ENCODE measurements around the gene CYP26B1.

Gene CYP26B1

GRCh38 chr2:72154386-72154975 lies 6.8 kb upstream of the CYP26B1 start:
- H3K4me3 ChIP-seq (replicated peaks; ENCODE audit: low read depth, low read length) = no peak overlapping the region
- H3K36me3 ChIP-seq (ENCODE audit: control insufficient read depth, insufficient read depth, low read length) = no peaks in the 10 kb centered on the region
- TF ChIP-seq CTCF (IDR thresholded peaks at IDR 0.05; ENCODE audit: insufficient read depth, low read length, poor library complexity, severe bottlenecking) = no peak
- no peak for DNase-seq (ENCODE audit: extremely low read depth, insufficient read length)
- H3K27me3 ChIP-seq (replicated peaks; ENCODE audit: control insufficient read depth, insufficient read depth, low read length) = peaks cover 2% of the 10 kb centered on the region

- Histone ChIP-seq H3K36me3 (ENCODE audit: control insufficient read depth, insufficient read depth, low read length) (no peaks in the 10 kb centered on the region), H3K27me3 (replicated peaks; ENCODE audit: control insufficient read depth, insufficient read depth, low read length) (peaks cover 2% of the 10 kb centered on the region), H3K4me3 (replicated peaks; ENCODE audit: low read depth, low read length) (no peak overlapping the region)
- no peak for TF ChIP-seq CTCF (IDR thresholded peaks at IDR 0.05; ENCODE audit: insufficient read depth, low read length, poor library complexity, severe bottlenecking)
- no peak for DNase-seq (ENCODE audit: extremely low read depth, insufficient read length)
Measured at GRCh38 chr2:72153924-72154323, 6.3 kb upstream of the CYP26B1 start.

DNA sequence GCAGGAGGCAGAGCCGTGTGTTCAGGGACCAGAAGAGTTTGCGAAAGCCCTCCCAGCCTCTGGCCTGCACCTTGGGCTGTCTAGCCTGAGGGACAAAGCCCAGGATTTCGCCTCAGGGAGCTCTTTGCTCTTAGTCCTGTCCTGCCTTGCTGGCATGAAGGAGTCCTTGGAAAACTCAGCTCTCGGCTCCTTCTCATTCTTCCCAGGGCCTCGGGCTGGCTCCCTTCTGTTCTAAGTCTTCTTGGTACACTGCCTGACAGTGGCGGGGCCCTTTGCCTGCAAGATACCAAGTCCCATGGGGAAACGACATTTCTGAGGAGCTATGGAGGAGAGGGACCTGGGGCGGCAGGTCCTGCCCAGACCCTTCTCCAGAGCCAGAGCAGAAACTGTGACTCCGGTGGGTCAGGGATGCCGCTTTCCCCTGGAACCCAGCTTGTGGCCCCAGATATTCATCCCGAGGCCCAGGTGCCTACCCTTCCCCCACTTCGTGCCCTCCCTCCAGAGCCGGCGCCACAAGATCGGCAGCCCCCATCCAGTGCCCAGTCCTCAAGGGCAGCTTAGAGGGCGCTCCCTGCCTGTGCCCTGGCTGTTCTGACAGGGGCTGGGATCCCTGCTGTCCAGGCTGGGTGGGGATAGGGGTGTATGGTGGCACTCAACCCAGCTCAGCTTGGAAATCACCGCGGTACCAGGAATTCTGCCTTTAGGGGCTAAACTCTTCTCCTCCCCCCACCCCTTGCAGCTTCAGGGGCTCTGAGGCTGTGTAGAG lies 5.5 kb upstream of the CYP26B1 start:
- peaks cover 2% of the 10 kb centered on the region for H3K27me3 ChIP-seq (replicated peaks; ENCODE audit: control insufficient read depth, insufficient read depth, low read length)
- no peak overlapping the region for H3K4me3 ChIP-seq (replicated peaks; ENCODE audit: low read depth, low read length)

GRCh38 chr2:72150861-72151356 lies 3.2 kb upstream of the CYP26B1 start:
- Histone ChIP-seq H3K36me3 (ENCODE audit: control insufficient read depth, insufficient read depth, low read length) (no peaks in the 10 kb centered on the region), H3K4me3 (replicated peaks; ENCODE audit: low read depth, low read length) (no peak overlapping the region), H3K27me3 (replicated peaks; ENCODE audit: control insufficient read depth, insufficient read depth, low read length) (peaks cover 2% of the 10 kb centered on the region)
- DNase-seq (ENCODE audit: extremely low read depth, insufficient read length) = no peak
- TF ChIP-seq CTCF (IDR thresholded peaks at IDR 0.05; ENCODE audit: insufficient read depth, low read length, poor library complexity, severe bottlenecking) = no peak

More for the DNA sequence above, 5.5 kb upstream of the CYP26B1 start:
- TF ChIP-seq CTCF (IDR thresholded peaks at IDR 0.05; ENCODE audit: insufficient read depth, low read length, poor library complexity, severe bottlenecking) = no peak
- H3K36me3 ChIP-seq (ENCODE audit: control insufficient read depth, insufficient read depth, low read length) = no peaks in the 10 kb centered on the region
- DNase-seq (ENCODE audit: extremely low read depth, insufficient read length) = no peak

DNA sequence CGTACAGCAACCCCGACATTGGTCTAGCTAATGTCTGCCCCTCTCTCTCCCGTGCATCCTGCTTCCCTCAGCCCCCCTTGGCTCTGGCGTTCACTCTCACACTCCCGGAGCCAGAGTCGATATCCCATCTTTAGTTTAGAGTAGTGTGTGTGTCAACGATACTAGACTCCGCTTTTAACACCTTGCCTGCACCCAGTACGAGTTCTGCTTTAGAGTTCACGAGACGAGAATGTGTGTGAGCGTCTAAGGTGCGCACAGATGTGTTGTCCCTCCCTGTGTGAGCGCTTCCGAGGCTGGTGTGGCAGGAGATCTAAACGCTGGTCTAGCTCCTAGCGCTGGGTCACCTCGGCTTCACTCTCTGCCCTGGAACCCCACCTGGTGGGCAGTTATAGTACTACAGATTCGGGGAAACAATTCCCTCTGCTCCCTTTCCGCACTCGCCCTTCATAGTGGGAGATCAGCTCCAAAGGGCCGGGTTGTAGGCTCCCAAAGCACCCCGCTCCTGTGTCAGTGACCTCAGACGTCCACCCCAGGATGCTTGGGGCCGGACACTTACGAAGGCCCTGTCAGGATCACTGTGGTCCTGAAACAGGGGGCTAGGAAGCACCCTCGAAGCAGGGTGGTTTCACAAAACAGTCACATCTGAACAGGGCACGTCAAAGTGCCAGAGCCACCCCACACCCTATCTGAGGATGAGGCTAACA lies 2.6 kb upstream of the CYP26B1 start:
- no peak overlapping the region for H3K4me3 ChIP-seq (replicated peaks; ENCODE audit: low read depth, low read length)
- peak; percentile 74 for TF ChIP-seq CTCF (IDR thresholded peaks at IDR 0.05; ENCODE audit: insufficient read depth, low read length, poor library complexity, severe bottlenecking)
- H3K27me3 ChIP-seq (replicated peaks; ENCODE audit: control insufficient read depth, insufficient read depth, low read length) = peaks cover 2% of the 10 kb centered on the region
- no peaks in the 10 kb centered on the region for H3K36me3 ChIP-seq (ENCODE audit: control insufficient read depth, insufficient read depth, low read length)
- DNase-seq (ENCODE audit: extremely low read depth, insufficient read length) = no peak

Measured in GM06990 (cell line).